DMS 273 treated with DMSO at 0.1 percent for 48 hours (cell line): Measurements from ENCODE around the gene GRIA3.

ENCODE experiments used
- DNase-seq: peaks from one replicate; lab custom pipeline; 2025; lab: John Stamatoyannopoulos, UW

GRIA3 gene

DNA sequence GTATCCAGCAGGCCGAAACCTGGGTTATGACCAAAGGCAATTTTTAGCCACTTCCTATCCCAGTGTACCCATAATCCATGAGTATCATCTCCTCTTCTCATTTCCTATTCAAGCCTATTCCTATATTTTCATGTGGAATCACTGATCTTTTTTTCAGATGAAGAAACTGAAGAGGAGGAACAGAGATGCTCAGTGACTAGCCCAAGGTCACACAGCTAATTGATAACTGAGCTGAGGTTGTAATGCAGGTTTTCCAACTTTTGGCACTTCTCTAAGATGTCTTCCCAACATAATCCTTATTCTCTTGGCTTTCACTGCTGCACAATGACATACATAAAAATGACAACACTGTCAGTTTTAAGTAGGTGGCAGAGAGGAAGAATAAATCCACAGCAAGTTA is 15.3 kb downstream of the GRIA3 start:
- DNase-seq: no peak

- no peak for DNase-seq
Measured at GRCh38 chrX:123201720-123202119, 17.6 kb downstream of the GRIA3 start.

- no peak for DNase-seq
Measured at GRCh38 chrX:123202523-123202922, 18.4 kb downstream of the GRIA3 start.

DNA sequence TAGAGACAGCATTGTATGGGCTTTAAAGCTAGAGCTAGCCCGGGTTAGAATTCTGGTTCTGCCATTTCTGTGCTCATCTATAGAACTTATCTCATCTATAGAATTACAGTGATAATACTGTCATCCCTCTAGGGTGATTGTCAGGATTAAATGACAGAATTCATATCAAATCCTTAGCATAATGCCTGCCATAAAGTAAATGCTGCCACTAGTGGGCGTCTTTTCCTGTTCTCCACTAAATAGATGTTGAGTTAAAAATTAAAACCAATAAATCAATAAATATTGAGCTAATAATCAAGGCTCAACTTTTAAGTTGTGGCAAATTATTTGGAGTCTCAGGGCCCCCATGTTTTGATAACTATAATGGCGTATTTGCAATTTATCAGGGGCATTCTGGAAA is 19.7 kb downstream of the GRIA3 start:
- no peak for DNase-seq

- no peak for DNase-seq
Measured at GRCh38 chrX:123206176-123206575, 22.1 kb downstream of the GRIA3 start.

- no peak for DNase-seq
Measured at GRCh38 chrX:123210252-123210651, 26.2 kb downstream of the GRIA3 start.

GRCh38 chrX:123215397-123216089 is 31.5 kb downstream of the GRIA3 start:
- DNase-seq: no peak

GRCh38 chrX:123217077-123217476 is 33.0 kb downstream of the GRIA3 start:
- DNase-seq: no peak

GRCh38 chrX:123217728-123218127 is 33.6 kb downstream of the GRIA3 start:
- no peak for DNase-seq

GRCh38 chrX:123219916-123220315 is 35.8 kb downstream of the GRIA3 start:
- DNase-seq: no peak

DNA sequence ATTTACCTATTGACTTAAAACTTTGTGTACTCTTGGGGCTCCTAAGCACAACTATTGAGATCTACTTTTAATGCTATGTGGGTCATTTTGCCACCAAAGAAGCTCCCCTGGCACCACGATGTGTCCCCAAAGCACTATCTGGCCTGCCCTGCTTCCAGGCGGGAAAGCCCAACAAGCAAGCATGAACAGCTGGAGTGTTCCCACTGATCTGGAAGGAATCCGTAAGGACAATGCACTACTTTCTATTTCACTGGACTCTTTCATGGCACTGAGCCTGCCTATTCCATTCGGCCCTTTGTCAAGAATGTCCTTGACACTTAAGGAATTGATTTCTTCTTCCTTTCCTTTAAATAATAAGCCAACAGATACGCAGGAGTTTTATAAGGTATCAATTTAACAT is 38.8 kb downstream of the GRIA3 start:
- no peak for DNase-seq

DNA sequence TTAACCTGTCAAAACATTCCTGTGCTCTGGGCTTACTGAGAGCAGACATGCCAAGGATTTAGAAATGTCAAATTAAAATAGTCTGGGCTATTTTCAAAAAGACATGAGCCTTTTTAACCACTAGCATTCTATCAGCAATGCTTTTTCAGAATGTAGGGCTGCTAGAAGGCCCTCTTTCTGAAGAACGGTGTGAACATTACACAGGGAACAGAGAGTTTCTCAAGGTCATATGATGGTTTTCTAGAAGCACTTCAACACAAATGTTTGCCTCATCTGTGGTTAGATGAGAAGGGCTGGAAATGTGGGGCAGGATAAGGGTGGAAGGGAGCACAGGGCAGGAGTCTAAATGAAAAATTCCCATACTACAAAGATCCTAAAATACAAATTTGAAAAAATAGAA is 39.3 kb downstream of the GRIA3 start:
- no peak for DNase-seq

DNA sequence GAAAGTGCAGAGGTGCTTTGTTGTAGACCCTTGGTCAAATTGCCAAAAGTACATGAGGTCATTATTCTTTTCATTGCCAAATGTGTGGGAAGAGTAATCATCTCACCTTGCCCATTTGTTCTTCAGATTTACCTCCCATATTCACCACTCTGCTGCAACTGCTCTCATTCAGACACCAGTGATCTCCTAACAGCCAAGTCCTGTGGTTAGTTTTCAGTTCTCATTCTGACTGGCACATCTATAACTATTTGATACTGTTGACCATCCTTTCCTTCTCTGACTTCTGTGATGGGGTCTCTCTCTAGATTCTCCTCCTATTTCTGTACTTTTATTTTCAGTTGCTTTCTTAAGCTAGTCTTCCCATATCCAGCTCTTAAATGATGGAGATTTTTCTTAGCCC is 39.8 kb downstream of the GRIA3 start:
- no peak for DNase-seq

DNA sequence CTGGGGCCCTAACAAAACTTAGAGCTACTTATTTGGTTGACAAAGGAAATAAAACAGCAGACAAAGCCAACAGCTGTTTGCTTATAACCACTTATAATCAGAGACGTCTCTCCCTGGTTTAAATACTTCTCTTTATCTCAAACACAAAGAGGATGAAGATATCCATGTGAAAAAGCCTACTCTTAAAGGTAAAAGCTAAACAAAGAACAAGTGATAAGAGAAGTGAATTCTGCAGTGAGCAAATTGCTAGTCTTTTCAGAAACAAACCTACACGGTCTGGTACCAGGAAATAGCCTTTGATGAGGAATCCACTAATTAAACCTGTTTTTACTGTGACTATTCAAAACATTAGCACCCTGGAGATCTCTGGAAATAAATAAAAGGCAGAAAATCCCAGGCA is 46.7 kb downstream of the GRIA3 start:
- DNase-seq: no peak

- no peak for DNase-seq
Measured at GRCh38 chrX:123236859-123237258, 52.8 kb downstream of the GRIA3 start.

DNA sequence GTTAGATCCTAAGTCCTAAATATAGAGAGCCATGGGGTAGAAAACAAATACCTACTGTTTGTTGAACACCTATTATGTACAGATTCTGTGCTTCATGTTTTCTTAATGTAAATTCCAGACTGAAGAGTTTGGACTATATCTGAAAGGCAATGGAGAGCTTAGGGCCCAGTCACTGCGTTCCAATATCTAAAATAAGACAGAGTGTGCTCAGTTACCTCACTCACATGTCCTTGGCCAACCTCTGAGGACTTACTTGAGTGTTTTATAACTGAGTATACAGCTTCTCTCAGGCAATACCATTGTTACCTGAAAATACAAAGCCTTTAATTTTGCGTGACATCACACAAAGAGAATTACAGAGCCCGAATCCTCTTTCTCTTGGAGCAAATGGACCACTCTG is 53.2 kb downstream of the GRIA3 start:
- no peak for DNase-seq

DNA sequence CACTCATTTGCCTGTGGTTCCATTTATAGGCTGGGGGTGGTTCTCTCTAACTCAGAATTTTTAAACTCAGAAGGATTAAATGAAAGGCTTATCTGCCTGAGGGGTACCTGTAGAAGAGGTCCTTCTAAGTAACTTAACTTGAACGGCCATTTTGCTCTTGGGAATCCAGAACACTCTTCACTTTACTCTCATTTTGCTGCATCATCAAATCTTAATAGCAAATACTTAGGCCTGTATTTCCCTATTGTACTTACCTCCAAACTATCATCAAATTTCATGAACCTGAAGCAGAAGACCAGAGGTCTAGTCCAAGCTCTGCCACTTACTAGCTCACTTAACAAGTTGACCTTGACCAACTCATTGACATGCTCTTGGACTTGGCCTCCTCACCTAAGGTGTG is 70.4 kb downstream of the GRIA3 start:
- no peak for DNase-seq

- no peak for DNase-seq
Measured at GRCh38 chrX:123256378-123256777, 72.3 kb downstream of the GRIA3 start.

DNA sequence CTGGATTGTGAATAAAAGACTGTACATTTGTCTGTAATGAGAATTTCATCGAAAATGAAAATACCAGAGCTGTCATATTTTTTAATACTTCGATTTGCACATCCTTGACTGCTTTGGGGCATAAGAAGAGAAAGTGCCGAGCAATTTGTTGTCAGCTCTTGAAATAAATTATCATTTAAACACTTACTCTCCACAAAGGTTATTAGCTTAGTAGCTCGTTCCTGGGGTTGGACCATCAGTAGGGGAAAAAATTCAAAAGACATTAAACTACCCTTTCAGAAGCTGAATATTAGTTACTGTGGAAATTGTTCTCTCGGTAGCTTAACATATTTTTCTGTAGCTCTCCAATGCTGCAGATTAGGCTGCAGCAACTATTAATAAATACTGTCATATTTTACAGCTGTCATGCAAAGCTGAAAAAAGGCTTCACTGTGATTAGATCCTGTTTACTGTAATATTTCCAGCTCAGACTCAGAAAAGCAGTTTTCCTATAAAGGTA is 76.9 kb downstream of the GRIA3 start:
- no peak for DNase-seq

- DNase-seq: no peak
Measured at GRCh38 chrX:123263270-123263669, 79.2 kb downstream of the GRIA3 start.

DNA sequence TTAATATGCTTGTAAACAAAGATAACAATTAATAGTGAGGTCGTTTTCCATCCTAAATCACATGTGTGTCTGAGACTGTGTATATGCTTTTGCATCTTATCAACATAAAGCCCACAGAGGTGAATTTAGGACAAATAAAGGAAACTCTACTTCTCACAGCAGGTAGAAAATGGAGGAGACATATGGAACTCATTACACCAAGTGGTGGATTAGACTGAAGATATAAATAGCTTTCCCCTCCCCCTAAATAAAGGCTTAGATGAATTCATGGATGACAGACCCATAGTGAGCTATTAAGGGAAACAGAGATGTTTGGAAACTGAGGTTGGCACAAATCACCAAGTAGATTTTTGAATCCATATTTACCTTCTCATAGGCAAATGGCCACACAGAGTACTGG is 79.7 kb downstream of the GRIA3 start:
- DNase-seq: no peak

- DNase-seq: no peak
Measured at GRCh38 chrX:123267220-123267619, 83.1 kb downstream of the GRIA3 start.

GRCh38 chrX:123271902-123272301 is 87.8 kb downstream of the GRIA3 start:
- no peak for DNase-seq

DNA sequence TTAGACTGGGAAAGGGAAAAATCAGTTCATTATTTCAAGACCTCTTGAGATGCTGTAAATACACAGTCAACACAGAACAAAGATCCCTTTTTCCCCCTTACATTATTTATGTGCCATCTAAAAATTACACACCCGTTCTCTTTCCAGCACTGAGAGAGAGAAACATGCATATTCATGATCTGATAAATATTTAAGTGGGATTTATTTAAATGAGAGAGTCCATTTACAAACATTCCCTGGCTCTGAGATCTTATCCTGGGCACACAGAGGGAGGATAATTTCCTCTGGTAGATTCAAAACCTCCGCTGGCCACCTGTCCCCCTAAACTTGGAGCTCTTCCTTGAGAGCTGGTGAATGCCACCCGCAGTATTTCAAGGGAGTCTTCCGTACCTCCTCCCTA is 88.6 kb downstream of the GRIA3 start:
- DNase-seq: no peak
